ENCODE data around the gene SELL. TPM values are rescaled to one million over a fixed set of nuclear protein-coding genes. Genes with fewer than 3 reads are reported as not detected.
"Not testable (repeated sequence)": the region's sequence is repeated elsewhere in the genome, so short reads cannot be mapped to it uniquely, and the experiment has no call there.

The SELL gene
- total and polyA plus RNA-seq, 2 of the 4 experiments (the other 2 are of a cell fraction) = not detected

DNA sequence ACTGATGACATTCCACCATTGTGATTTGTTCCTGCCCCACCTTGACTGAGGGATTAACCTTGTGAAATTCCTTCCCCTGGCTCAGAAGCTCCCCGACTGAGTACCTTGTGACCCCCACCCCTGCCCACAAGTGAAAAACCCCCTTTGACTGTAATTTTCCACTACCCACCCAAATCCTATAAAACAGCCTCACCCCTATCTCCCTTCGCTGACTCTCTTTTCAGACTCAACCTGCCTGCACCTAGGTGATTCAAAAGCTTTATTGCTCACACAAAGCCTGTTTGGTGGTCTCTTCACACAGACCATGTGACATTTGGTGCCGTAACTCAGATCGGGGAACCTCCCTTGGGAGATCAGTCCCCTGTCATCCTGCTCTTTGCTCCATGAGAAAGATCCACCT, 28.3 kb downstream of the SELL start:
- H3K9me1 ChIP-seq (ENCODE audit: insufficient read depth, low read length); H3K9ac ChIP-seq (ENCODE audit: low read depth, low read length); H2BK20ac ChIP-seq (ENCODE audit: low read depth, low read length); H3K4me1 ChIP-seq (ENCODE audit: control insufficient read depth, insufficient read depth, low read length); POLR2A ChIA-PET (ENCODE audit: unreplicated experiment); H3K18ac ChIP-seq (ENCODE audit: low read depth, low read length); H3K4ac ChIP-seq (ENCODE audit: low read depth, low read length); H4K20me1 ChIP-seq (ENCODE audit: insufficient read depth, low read length); H3K56ac ChIP-seq (ENCODE audit: extremely low read depth, insufficient read depth, low read length); H3K36me3 ChIP-seq (ENCODE audit: control insufficient read depth, insufficient read depth, low read length); H2AK5ac ChIP-seq (ENCODE audit: low read depth, low read length); H2AK9ac ChIP-seq (replicated peaks; ENCODE audit: low read depth, low read length, poor library complexity); H4K8ac ChIP-seq (ENCODE audit: low read depth in 2 of 2, low read length in 2 of 2); DNase-seq; CTCF ChIA-PET; H2BK120ac ChIP-seq (ENCODE audit: low read depth, low read length); H3K23ac ChIP-seq (ENCODE audit: low read depth, low read length); H2BK15ac ChIP-seq (ENCODE audit: low read depth, low read length); H2BK5ac ChIP-seq (ENCODE audit: low read depth, low read length, poor library complexity, severe bottlenecking); ATAC-seq (ENCODE audit: low read depth); H2AFZ ChIP-seq (replicated peaks; ENCODE audit: low read length, poor library complexity); in situ Hi-C loops (cut with MboI; ENCODE audit: low sequenced_read_pairs); H3K9me3 ChIP-seq (ENCODE audit: control insufficient read depth, insufficient read depth, low read length); H3K4me3 ChIP-seq (ENCODE audit: insufficient read depth, low read depth, low read length); H4K5ac ChIP-seq (ENCODE audit: low read depth, low read length); intact Hi-C loops (cut with micrococcal nuclease); H4K91ac ChIP-seq (ENCODE audit: insufficient read depth, low read depth, low read length); H3K14ac ChIP-seq (replicated peaks; ENCODE audit: low read depth, low read length); H3K27me3 ChIP-seq (ENCODE audit: control insufficient read depth, insufficient read depth, low read length); BruUV-seq (replicated peaks); H3K27ac ChIP-seq (ENCODE audit: insufficient read depth, low read length); H3K79me1 ChIP-seq (ENCODE audit: low read depth in 1 of 2, low read length in 2 of 2); dilution Hi-C loops (cut with HindIII; ENCODE audit: low sequenced_read_pairs, unreplicated experiment); H3K4me2 ChIP-seq (ENCODE audit: low read depth, low read length): not testable (repeated sequence)
- 29% methylated on average over 1 of the region's 4 CpGs; no CpG with 5 or more reads in 1 of the 2 experiments for WGBS, 2 experiments (ENCODE audit: extremely low coverage in 2 of 2, insufficient read length in 1 of 2)

Data from IMR-90 (cell line).